Astrocyte of the hippocampus (primary cell): Measurements from ENCODE around the gene SLBP.

ENCODE experiments used
- DNase-seq: peaks from one replicate; pipeline ENCODE4 v3.0.0; 2011; ENCODE audit warnings: low read depth, low spot score

SLBP gene

DNA sequence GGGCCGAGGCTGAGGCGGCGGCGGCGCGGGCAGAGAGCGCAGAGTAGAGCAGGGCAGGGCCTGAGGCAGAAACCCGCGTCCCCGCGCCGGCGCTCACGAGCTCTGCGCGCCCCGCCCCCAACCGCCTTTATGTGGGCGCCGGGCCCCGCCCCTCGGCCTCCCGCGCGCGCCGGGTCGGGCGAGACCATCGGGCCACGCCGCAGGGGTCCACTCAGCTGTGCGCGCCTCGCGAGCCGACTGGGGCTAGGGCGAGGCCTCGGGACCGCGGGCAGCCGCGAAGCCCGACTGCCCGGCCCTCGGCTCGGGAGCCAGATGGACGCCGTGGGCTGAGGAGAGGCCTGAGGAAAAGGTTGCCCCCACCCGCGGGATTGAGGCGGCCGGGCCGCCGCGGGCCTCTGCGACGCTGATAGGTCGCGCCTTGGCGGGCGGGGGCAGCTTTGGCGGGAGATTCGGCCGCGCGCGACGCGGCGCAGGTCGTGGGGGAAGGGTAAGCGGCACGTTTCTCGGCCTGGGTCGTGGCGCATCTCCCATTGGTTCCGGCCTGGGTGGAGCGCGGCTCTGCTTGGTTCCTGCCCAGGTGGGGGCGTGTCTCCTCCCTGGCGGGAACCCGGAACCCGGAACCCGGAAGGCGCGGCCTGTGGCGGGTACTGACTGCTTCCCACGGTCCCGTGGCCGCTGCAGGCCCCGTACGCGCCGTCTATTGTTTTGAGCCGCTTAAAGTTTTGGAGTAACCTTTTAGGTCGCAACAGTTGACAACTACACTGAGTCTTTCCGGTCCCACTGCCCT, at the start of gene SLBP:
Gene SLBP (minus strand): TSS at position 104 of the 787 bp plus-strand sequence. CDS start 131 bp downstream, outside the sequence.
- peak; percentile 95 for DNase-seq

DNA sequence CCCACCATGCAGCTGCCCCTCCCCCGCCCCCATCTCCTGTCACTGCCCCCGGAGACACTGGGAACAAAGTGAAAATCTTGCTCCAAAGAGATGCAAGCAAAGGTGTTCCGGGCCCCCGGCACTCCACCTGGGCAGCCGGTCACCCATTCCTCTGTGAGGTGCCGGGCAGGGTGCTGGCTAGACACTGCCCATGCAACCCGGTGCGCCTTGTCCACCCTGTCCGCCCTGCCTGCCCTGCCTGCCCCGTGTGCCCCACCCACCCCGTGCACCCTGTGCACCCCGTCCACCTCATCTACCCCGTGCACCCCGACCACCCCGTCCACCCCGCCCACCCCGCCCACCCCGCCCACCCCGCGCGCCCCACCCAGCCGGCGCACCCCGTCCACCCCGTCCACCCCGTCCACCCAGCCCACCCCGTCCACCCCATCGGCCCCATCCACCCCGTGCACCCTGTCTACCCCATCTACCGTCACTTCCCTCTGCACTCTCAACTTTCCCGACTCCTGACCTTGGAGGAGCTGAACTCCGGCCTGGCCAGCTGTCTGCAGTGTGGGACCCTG, 49.1 kb upstream of the SLBP start:
- DNase-seq = no peak

DNA sequence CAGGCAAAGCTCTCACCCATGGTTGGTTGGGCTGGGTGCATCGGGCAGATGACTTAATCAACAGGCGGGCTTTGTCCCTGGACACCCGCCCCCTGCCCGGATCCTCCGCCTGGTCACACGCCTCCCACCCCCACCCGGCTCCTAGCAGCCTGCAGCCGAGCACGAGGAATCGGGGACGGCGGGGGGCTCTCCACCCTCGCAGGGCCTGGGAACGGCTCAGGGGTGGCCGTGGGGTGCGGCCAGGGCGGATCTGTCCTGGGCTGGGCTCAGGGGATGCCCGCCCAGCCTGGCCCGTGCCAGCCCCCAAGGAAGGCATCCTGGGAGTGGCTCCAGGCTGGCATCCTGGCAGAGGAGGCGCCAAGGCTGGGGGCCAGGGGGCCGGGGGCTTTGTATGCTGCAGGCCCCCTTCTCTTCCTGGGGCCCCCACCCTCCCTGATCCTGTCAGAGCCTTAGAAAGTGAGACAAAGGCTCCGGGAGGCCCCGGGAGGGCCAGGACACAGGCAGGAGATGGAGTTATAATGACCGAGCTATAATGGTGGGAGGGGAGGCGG, 48.5 kb upstream of the SLBP start:
- peak; percentile 37 for DNase-seq

DNA sequence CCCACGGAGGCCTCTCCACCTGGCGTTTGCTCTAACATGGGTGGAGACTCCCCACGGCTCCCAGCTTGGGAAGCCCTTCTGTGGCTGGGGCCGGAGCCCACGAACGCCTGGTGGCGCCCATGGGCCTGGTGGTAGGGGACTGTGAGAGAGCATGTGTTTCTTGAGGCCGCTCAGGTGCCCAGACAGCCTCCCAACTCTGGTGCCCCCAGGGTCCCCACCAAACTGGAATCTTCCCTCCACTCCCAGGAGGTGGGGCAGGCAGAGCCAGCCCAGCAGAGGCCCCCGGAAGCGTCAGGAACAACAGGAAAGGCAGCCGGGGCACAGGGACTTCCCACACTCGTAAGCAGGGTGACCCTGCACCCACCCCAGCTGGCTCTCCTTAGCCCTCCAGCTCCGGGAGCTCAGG, 47.7 kb upstream of the SLBP start:
- DNase-seq = no peak

DNA sequence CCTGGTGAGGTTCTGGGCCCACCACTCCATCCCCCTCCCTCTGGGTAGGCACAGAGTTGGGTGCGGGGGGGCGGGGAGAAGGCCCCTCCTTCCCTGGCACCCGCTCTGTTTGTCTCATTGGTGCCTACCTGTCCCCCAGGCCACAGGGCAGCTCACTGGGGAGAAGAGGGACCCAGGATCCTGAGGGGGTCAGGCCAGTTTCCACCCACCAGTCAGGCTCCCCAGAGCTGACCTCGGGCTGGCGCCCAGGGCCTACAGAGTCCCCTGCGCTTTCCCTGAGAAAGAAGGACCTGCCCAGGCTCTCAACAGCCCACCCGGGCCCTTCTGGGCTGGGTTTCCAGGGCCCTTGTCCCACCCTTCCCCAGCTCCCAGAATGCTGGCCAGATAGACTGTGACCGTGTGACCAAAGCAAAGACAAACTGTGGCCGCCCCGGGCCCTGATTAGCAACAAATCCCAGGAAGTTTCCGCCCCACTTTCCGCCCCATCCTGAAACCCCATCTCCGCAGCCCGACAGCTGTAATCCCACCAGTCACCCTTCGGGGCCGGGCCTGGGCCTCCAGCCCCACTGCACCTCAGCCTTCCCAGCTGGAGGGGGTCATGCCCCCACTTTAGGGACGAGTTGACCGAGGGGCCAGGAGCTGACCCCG, 47.2 kb upstream of the SLBP start:
- no peak for DNase-seq

DNA sequence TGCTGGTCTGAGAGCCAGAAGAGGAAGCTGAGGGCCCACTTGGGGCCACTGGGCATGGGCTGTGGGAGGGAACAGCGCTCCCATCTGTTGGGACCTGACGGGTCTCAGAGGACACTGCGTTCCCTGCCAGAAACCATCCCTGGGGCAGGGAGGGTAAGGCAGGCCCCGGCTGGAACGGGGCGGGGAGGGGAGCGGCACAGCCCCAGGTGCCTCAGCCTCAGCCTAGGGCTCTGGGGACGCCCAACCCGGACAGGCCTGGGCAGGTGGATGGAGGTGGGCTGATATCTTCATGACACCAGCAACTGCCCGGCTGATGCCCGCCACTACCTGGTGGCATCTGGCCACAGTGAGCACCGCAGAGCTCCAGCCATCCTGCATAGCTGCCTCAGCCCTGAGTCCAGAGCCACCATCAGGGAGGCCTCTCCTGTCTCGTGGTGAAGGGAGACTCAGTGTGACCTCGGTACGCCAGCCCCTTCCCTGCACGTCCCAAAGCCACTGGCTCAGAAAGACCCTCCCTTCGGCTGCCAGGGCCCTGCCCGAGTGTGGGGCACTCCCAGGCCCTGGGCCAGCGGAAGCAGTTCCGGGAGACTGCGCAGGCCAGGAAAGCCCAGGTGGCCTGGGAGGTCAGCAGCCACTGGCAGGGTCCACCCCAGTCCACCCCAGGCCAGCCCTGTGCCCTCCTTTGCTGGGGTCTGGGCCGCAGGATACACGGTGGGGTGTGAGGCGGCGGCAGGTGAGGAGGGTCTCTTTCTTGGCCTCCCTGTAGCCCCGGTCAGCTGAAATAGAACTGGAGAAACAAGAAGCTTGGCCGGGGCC, 46.4 kb upstream of the SLBP start:
- no peak for DNase-seq

DNA sequence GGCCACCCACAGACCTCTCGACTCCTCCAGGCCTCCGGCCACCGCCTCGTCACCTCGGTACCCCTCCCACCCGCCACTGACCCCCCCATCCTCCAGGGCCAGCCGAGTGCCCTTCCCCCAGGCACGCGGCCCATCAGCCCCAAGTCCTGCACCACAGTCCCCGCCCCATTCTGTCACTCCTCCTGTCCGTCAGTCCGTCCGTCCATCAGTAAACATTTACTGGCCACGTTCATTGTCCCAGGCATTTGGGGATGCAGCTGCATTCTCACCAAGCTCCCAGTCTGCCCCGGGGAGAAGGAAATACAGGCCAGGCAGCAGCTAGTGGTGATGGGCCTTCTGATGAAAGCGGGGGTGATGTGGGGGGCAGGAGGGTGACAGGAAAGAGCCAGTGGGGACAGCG, 45.7 kb upstream of the SLBP start:
- DNase-seq = no peak

DNA sequence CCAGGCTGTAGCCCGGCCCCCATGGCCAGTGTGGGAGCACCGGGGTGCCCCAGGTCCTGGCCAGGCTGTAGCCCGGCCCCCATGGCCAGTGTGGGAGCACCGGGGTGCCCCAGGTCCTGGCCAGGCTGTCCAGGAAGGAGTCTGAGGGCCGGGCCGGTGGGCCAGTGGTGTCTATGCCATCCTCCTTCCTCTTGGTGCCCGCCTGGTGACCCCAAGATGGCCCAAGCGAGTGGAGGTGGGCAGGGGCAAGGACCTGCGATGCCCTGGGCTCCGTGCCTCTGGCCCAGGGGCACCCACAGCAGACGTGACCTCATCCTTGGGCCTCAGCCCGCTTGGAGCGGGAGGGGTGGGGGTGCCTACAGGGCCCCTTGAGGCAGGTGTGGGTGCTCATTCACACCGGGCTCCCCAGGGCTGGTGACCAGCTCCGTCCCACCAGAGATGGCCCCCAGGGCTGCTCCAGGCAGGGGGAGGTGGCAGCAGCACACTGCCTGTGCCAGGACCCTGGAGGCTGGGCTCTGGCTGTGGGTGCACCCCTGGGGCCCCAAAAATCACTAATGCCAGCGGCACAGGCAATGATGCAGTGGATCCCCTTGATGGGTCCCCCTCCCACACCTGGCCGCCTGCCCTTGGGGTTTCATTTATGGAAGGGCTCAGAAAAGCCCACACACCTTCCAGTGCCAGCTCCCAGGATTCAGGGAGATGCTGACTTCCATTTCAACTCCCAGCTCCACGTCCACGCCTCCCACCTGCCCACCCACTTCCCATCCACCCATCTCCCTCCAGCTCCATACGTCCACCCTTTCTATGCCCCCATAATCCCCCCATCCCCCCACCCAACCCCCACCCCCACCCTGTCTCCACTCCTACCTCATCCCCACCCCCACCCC, 45.0 kb upstream of the SLBP start:
- no peak for DNase-seq

DNA sequence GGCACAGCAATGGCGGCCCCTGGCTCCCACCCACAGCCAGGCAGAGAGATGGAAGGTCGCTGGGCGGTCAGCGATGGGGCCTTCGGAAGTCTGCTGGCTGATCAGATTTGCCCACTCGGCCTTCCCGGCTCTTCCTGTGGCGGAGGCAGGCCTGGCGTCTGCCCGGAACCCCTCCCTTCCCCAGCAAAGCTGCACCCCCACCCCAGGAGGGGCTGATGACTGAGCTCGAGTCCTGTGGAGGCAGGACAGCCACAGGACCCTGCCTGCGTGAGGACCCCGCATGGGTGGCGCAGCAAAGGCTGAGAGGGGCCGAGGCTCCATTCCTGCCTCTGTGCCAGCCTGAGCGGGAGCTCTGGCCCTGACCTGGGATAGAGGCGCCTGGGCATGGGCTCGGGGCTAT, 44.0 kb upstream of the SLBP start:
- no peak for DNase-seq

DNA sequence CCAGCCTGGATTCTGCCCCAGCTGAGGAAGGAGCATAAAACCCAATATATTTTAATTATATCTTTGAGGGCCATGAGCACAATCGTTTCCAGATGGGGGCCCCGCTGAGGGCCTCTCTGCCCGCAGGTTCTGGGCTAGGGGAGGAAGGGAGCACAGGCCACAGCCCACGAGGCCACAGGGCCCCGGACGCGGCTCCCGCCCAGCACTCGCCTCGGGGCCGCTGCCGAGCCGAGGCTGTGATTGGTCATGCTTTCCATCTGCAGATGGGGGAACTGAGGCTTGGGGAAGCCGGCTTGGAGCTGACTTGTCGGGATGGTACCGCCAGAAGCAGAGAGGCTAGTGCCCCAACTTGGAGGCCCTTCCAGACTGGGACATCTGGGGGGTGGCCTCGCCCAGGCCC, 43.2 kb upstream of the SLBP start:
- DNase-seq = no peak

DNA sequence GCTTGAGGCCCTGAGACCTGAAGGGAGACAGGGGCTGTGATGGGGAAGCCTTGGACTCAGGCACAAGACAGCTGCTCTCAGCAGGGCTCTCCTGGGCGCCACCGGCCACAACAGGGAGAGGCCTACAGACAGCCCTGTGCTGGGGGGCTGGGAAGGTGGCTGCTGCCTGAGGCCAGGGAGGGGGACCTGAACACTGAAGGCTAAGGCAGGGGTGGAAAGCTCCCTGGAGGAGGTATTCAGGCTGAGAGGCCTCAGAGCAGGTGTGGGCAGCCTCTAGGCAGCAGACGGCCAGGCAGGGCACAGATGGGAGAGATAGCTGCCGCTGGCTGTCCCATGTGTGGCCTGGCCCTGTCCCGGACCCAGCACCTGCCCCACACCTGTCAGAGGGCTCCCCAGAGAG, 42.2 kb upstream of the SLBP start:
- DNase-seq = no peak

DNA sequence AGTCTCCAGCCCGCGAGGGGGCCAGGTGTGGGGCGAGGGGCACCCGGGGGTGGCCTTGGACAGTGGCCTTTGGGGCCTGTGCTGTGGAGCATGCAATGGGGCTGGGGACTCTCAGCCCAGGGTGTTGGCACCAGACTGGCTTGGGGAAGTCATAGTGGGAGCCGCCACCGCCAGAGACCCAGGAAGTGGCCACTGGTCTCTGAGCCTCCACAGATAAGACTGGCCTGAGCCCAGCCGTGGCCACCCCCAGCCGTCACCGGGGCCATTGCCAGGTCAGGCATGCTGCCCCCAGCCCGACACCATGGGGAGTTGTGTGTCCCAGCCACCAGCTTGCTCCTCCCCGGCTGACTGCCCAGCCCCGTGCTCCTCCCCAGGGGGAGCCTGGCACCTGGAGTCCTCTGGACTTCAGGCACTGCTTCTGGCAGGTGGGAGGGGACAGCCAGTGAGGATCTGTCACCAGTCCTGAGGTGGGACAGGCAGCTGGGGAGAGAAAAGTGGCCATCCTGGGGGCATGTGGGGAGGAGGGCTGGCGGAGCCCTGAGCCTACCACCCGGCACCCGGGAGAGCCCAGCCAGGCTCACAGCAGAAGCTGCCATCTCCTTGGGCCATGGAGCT, 41.7 kb upstream of the SLBP start:
- no peak for DNase-seq

DNA sequence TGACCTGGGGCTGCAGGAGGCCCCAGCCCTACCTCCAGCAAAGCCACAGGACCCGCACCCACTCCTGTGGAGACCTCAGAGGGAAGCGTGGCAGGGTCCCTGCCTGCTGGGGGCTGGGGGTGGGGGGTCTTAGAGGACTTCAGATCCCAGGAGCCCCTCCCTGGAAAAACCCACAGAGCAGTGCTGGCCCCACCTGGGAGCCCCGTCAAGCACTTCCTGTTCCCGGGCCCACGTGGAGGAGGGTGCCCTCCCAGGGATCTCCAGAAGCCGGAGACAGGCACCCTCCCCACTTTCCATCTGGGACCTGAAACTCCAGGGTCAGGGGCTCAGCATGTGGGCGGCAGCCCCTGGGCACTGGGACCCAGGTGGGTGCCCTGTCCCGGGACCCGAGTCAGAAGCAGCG, 41.2 kb upstream of the SLBP start:
- DNase-seq = no peak

DNA sequence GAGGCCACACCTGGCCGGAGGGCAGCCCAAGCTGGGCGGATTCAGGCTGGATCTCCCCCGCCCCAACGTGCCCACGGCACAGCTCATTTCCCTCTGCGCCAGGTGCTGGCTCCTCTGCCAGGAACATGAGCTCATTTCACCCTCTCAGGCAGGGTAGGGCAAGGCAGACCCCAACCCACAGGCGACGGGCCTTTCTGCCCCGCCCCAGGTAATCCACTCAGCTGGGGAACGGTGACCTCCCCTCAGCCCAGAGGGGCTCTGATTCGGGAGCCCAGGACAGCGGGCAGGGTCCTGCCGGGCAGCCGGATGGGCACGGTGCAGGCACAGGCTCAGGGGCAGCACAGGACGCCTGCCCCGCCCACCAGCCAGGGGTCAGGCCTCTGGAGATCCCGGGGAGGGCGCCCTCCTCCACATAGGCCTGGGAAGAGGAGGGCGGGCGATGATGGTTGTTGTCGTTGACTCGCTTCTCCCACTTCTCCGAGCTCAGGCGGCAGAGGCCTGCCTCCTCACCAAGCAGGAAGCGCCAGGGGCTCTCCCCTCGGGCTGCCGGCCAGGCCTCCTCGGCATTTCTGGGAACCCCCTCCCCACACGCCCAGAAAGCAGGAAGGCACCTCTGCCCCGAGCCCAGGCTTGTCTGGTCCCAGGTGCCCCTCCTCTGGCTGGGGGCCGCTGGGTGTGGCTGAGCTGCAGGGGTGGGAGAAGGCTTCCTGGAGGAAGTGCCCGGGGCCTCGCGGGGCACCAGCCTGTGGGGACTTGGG, 40.3 kb upstream of the SLBP start:
- DNase-seq = no peak

DNA sequence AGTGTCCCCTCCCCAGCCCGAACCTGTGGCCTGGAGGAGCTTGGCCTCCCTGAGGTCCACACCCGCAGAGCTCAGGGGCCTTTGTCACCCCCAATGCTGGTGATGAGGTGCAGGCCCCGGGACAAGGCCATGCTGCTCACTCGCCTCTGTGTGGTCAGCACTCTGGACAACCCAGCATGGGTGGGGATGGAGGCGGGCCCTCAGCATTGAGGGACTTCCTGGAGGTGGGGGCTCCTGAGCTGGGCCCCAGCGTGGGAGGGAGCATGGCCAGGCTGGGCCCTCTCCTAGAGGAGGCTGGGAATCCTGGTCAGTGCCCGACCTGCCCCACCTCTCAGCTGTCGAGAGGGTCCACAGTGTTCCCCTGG, 39.8 kb upstream of the SLBP start:
- no peak for DNase-seq

DNA sequence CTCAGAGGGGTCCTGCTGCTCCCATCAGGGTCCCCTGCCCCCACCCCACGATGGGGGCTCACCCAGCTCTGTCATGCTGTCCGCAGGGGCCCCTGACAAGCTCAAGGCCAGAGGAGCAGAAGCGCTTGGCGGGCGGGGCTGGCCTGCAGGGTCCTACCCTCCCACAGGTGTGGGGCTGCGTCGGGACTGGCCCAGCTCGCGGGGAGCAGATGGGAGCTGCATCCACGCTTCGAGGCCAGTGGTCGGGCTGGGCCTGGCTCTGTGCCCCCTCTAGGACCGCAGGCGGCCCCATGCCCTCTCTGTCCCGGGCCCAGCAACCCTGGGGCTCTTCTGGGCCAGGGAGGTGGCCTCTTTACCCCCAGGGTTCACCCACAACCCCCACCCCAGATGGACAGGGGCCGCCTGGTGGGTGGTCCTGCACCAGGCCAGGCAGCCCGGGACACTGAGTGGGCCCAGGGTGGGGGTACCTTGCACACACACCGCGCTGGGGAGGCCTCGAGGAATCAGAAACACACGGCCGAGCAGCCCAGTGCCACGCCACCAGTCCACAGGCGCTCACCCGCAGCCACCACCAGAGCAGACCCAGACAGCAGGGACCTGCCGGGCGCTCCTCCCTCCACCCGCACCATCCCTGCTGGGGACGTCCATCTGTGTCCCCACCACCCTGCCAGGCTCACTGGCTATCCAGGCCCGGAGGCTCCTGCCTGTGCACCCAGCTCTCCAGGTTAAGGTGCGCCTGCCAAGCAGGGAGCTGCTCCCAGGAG, 39.2 kb upstream of the SLBP start:
- DNase-seq = no peak

DNA sequence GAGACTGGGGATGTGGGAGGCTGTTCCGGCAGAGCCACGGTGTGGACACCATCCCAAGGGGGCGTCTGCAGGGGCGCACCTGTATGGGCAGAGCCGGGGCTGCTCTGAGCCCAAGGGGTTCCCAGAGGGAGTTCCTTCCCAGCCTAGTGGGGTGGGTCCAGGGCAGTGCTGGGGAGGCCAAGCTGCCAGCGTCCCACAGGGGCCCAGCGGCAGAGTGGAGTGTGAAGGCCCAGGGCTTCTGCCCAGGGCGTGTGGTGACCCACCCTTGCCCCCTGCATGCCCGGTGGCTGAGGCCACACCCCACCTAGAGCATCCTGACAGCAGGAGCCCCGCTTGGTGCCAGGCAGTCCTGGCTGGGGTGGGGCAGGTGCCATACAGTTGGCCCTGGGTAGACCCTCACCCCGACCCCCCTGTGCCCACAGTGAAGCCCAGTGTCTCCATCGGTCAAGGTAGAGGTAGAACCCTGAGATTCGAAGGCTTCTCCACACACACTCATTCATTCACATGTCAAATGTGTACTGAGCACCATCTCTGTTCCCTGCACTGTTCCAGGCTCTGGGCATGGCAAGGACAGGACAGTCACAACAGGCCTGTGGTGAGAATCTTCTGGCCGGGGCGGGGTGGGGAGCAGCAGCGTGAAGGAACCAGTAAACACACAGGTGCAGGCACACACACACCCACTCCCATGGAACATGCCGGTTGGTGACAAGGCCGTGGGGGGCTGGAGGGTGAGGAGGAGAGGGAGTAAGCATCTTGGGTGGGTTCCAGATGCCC, 38.4 kb upstream of the SLBP start:
- no peak for DNase-seq

DNA sequence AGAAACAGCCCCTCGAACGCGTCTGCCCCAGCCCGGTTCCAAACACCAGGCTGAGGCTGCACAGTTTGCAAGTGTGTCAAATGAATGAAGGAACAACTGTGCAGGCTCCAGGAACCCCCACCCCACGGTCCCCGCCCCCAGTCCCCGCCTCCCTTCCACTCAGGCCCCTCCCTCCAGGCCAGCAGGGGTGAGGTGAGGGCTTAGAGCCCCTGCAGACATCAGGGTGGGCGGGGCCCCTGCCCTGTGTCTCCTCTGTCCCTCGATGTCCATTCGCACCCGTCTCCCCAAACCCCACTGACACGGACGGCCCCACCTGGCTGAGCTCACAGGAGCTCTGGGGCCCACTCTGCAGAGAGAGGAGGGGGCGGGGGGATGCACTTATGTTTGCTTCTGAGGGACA, 37.7 kb upstream of the SLBP start:
- DNase-seq = no peak
